Mesendoderm (in vitro differentiated cells): Measurements from ENCODE around the gene FSTL4.

Experiments
- DNase-seq: peaks from one replicate; pipeline ENCODE4 v3.0.0; 2013
- H2AK5ac ChIP-seq: 2 replicates; pipeline ENCODE4 v1.6.1; 2013; ENCODE audit warnings: low read length, inconsistent platforms
- H2BK120ac ChIP-seq: 2 replicates; pipeline ENCODE4 v1.6.1; 2013; ENCODE audit warnings: low read depth, mild to moderate bottlenecking, low read length, moderate library complexity, mixed read lengths
- H2BK15ac ChIP-seq: replicated peaks from 2 replicates; pipeline ENCODE4 v1.6.1; 2013; ENCODE audit warnings: low read depth, mild to moderate bottlenecking, moderate library complexity
- H2BK5ac ChIP-seq: 2 replicates; pipeline ENCODE4 v1.6.1; 2013; ENCODE audit warnings: low read length, inconsistent platforms
- H3K18ac ChIP-seq: 2 replicates; pipeline ENCODE4 v1.6.1; 2013; ENCODE audit warnings: mild to moderate bottlenecking, low read length, mixed read lengths
- H3K23ac ChIP-seq: one replicate; pipeline ENCODE4 v1.6.1; 2013; ENCODE audit warnings: low read length
- H3K27ac ChIP-seq: 2 replicates; pipeline ENCODE4 v1.5.1; 2013; ENCODE audit warnings: low read depth, mild to moderate bottlenecking, inconsistent platforms, low read length, moderate library complexity
- H3K27me3 ChIP-seq: 2 replicates; pipeline ENCODE4 v1.6.1; 2013; ENCODE audit warnings: low read length, control low read depth, mild to moderate bottlenecking, inconsistent platforms; ENCODE audit not compliant: insufficient read depth, poor library complexity
- H3K36me3 ChIP-seq: 2 replicates; pipeline ENCODE4 v1.6.1; 2013; ENCODE audit warnings: low read length, inconsistent platforms; ENCODE audit not compliant: control insufficient read depth, insufficient read depth
- H3K4ac ChIP-seq: one replicate; pipeline ENCODE4 v1.6.1; 2013; ENCODE audit warnings: low read depth, mild to moderate bottlenecking, low read length, moderate library complexity
- H3K4me1 ChIP-seq: 2 replicates; pipeline ENCODE4 v1.6.1; 2013; ENCODE audit warnings: low read depth, low read length, inconsistent platforms; ENCODE audit not compliant: control insufficient read depth
- H3K4me2 ChIP-seq: 2 replicates; pipeline ENCODE4 v1.6.1; 2013; ENCODE audit warnings: low read length
- H3K4me3 ChIP-seq: 2 replicates; pipeline ENCODE4 v1.5.1; 2013; ENCODE audit warnings: mild to moderate bottlenecking, low read length
- H3K56ac ChIP-seq: one replicate; pipeline ENCODE4 v1.6.1; 2013; ENCODE audit warnings: low read length
- H3K79me1 ChIP-seq: 2 replicates; pipeline ENCODE4 v1.6.1; 2013; ENCODE audit warnings: low read length, inconsistent platforms
- H3K79me2 ChIP-seq: 2 replicates; pipeline ENCODE4 v1.6.1; 2013; ENCODE audit warnings: mild to moderate bottlenecking, low read length; ENCODE audit not compliant: control insufficient read depth, insufficient read depth
- H3K9ac ChIP-seq: 2 replicates; pipeline ENCODE4 v1.6.1; 2013; ENCODE audit warnings: low read length, inconsistent platforms
- H4K5ac ChIP-seq: one replicate; pipeline ENCODE4 v1.6.1; 2013; ENCODE audit warnings: low read length
- H4K8ac ChIP-seq: one replicate; pipeline ENCODE4 v1.6.1; 2013; ENCODE audit warnings: low read depth, mild to moderate bottlenecking, control low read depth, low read length, moderate library complexity
- WGBS: extraction: QIAGEN DNeasy Blood & Tissue Kit; methylation state at CpG from one replicate; pipeline ENCODE4 v1.1.7; 2013; ENCODE audit warnings: low lambda C conversion rate, missing lambda C conversion rate; ENCODE audit not compliant: insufficient coverage; ENCODE audit errors: extremely low coverage; 5-methylcytosine and 5-hydroxymethylcytosine counted together

Gene FSTL4

GRCh38 chr5:133431326-133431865, 180.9 kb downstream of the FSTL4 start:
- no peaks in the 10 kb centered on the region for H3K27me3 ChIP-seq
- no peak overlapping the region for H4K5ac ChIP-seq
- no peak overlapping the region for H2BK15ac ChIP-seq
- H3K79me1 ChIP-seq, result no peaks in the 10 kb centered on the region
- H4K8ac ChIP-seq, result no peak overlapping the region
- H3K9ac ChIP-seq, result no peak overlapping the region
- H2BK5ac ChIP-seq, result no peak overlapping the region
- H3K36me3 ChIP-seq, result no peaks in the 10 kb centered on the region
- no peak for DNase-seq
- no peak overlapping the region for H3K4me3 ChIP-seq
- no peak overlapping the region for H2AK5ac ChIP-seq
- no peak overlapping the region for H3K56ac ChIP-seq
- H3K27ac ChIP-seq, result no peak overlapping the region
- H3K4me1 ChIP-seq, result no peaks in the 10 kb centered on the region
- no peak overlapping the region for H3K4me2 ChIP-seq
- H3K18ac ChIP-seq, result no peak overlapping the region
- WGBS, result no CpG with 5 or more reads among the region's 2 CpGs
- no peak overlapping the region for H2BK120ac ChIP-seq
- H3K79me2 ChIP-seq, result no peaks in the 10 kb centered on the region
- no peak overlapping the region for H3K4ac ChIP-seq
- no peak overlapping the region for H3K23ac ChIP-seq

GRCh38 chr5:133430095-133430494, 182.2 kb downstream of the FSTL4 start:
- H2BK120ac ChIP-seq, result no peak overlapping the region
- H2BK5ac ChIP-seq, result no peak overlapping the region
- no peak overlapping the region for H4K5ac ChIP-seq
- no peak overlapping the region for H3K4me2 ChIP-seq
- H3K36me3 ChIP-seq, result no peaks in the 10 kb centered on the region
- no peak overlapping the region for H3K23ac ChIP-seq
- no peak overlapping the region for H3K56ac ChIP-seq
- no peak overlapping the region for H3K9ac ChIP-seq
- no peaks in the 10 kb centered on the region for H3K79me2 ChIP-seq
- no peak overlapping the region for H2BK15ac ChIP-seq
- H3K4me3 ChIP-seq, result no peak overlapping the region
- DNase-seq, result no peak
- no peaks in the 10 kb centered on the region for H3K79me1 ChIP-seq
- H3K18ac ChIP-seq, result no peak overlapping the region
- H3K27me3 ChIP-seq, result no peaks in the 10 kb centered on the region
- H4K8ac ChIP-seq, result no peak overlapping the region
- no peak overlapping the region for H3K4ac ChIP-seq
- no peaks in the 10 kb centered on the region for H3K4me1 ChIP-seq
- H2AK5ac ChIP-seq, result no peak overlapping the region
- no peak overlapping the region for H3K27ac ChIP-seq

GRCh38 chr5:133429046-133429445, 183.3 kb downstream of the FSTL4 start:
- no peak overlapping the region for H3K27ac ChIP-seq
- H3K4me1 ChIP-seq, result peaks cover 4% of the 10 kb centered on the region
- H4K8ac ChIP-seq, result no peak overlapping the region
- H2BK15ac ChIP-seq, result no peak overlapping the region
- no CpG with 5 or more reads among the region's 6 CpGs for WGBS
- no peak overlapping the region for H2BK5ac ChIP-seq
- H3K36me3 ChIP-seq, result no peaks in the 10 kb centered on the region
- H3K9ac ChIP-seq, result no peak overlapping the region
- no peak overlapping the region for H4K5ac ChIP-seq
- no peak overlapping the region for H3K4ac ChIP-seq
- H3K4me2 ChIP-seq, result no peak overlapping the region
- H2AK5ac ChIP-seq, result no peak overlapping the region
- H3K18ac ChIP-seq, result no peak overlapping the region
- H3K79me1 ChIP-seq, result no peaks in the 10 kb centered on the region
- H3K23ac ChIP-seq, result no peak overlapping the region
- H3K27me3 ChIP-seq, result no peaks in the 10 kb centered on the region
- no peak overlapping the region for H2BK120ac ChIP-seq
- no peak for DNase-seq
- no peak overlapping the region for H3K4me3 ChIP-seq
- H3K56ac ChIP-seq, result no peak overlapping the region
- H3K79me2 ChIP-seq, result no peaks in the 10 kb centered on the region

- Histone ChIP-seq H3K4me1 (peaks cover 6% of the 10 kb centered on the region), H2BK5ac (no peak overlapping the region)
Measured at GRCh38 chr5:133428072-133428660, 184.2 kb downstream of the FSTL4 start.

GRCh38 chr5:133427121-133427777, 185.1 kb downstream of the FSTL4 start:
- no peaks in the 10 kb centered on the region for H3K36me3 ChIP-seq
- no peak overlapping the region for H3K23ac ChIP-seq
- DNase-seq, result no peak
- H3K18ac ChIP-seq, result no peak overlapping the region
- no peaks in the 10 kb centered on the region for H3K79me1 ChIP-seq
- no peak overlapping the region for H2BK15ac ChIP-seq
- H3K4ac ChIP-seq, result no peak overlapping the region
- H3K4me3 ChIP-seq, result no peak overlapping the region
- no peak overlapping the region for H3K4me2 ChIP-seq
- WGBS, result no CpG with 5 or more reads among the region's 11 CpGs
- no peak overlapping the region for H3K27ac ChIP-seq
- no peak overlapping the region for H3K9ac ChIP-seq
- H2AK5ac ChIP-seq, result no peak overlapping the region
- peaks cover 6% of the 10 kb centered on the region for H3K4me1 ChIP-seq
- no peak overlapping the region for H4K5ac ChIP-seq
- no peak overlapping the region for H4K8ac ChIP-seq
- no peak overlapping the region for H2BK120ac ChIP-seq
- no peaks in the 10 kb centered on the region for H3K27me3 ChIP-seq
- H3K56ac ChIP-seq, result no peak overlapping the region
- no peaks in the 10 kb centered on the region for H3K79me2 ChIP-seq
- H2BK5ac ChIP-seq, result no peak overlapping the region

More at GRCh38 chr5:133428072-133428660, 184.2 kb downstream of the FSTL4 start:
- Histone ChIP-seq H4K8ac (no peak overlapping the region), H4K5ac (no peak overlapping the region), H3K36me3 (no peaks in the 10 kb centered on the region), H3K9ac (no peak overlapping the region), H2BK15ac (no peak overlapping the region), H3K4me2 (no peak overlapping the region), H3K18ac (no peak overlapping the region), H2AK5ac (no peak overlapping the region), H3K4ac (no peak overlapping the region), H3K79me1 (no peaks in the 10 kb centered on the region), H3K23ac (no peak overlapping the region), H3K27me3 (no peaks in the 10 kb centered on the region), H2BK120ac (no peak overlapping the region), H3K27ac (no peak overlapping the region), H3K56ac (no peak overlapping the region), H3K4me3 (no peak overlapping the region), H3K79me2 (no peaks in the 10 kb centered on the region)
- no CpG with 5 or more reads among the region's 4 CpGs for WGBS
- no peak for DNase-seq
